GM15510 (cell line): ENCODE results near the gene DAZAP2.

Experiments used
- POLR2A ChIP-seq: IDR thresholded peaks from 3 replicates; pipeline ENCODE4 v1.6.1; 2011; ENCODE audit warnings: borderline replicate concordance; ENCODE audit not compliant: insufficient read length; ENCODE audit errors: extremely low read depth

DAZAP2 gene

DNA sequence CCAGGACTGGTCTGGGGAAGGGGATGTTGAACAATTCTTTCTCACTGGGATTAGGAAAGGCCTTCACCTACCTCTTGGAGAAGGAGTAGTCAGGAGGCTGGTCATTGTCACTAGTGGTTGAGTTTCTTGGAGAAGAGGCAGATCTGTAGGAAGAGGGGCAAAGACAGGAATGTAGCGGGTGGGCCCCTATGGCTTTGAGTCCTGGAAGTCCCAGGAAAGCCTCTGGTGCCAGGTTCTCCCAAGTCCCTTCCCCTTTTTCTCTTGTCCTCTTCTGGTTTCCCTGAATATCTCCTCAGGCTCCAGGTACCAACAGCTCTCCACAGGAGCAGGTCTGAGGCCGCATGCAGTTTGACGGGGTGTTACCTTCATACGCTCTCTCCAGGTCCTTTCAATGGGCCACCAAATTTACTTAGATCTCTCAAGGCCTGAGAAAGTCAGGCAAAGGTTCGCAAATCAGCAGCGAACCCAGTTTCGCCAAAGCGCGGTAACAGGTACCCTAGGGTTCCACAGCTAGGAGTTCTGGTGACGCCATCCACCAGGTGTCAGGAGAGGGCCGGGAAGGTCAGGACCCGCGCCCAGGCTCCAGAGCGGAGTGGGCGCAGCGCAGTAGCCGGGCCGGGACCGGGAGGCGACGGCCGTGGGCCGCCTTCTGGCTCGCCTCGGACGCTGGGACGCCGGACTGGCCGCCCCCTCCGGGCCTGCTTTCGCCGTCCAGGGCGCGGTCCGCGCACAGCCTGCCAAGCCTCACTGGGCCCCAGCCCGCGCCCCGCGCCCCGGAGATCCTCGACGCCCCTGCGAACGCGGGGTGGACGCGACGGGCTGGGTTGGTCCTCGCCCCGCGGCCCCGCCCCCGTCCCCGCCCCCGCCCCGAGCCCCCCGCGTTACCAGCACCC lies 30.8 kb downstream of the DAZAP2 start:
- TF ChIP-seq POLR2A, result no peak

DNA sequence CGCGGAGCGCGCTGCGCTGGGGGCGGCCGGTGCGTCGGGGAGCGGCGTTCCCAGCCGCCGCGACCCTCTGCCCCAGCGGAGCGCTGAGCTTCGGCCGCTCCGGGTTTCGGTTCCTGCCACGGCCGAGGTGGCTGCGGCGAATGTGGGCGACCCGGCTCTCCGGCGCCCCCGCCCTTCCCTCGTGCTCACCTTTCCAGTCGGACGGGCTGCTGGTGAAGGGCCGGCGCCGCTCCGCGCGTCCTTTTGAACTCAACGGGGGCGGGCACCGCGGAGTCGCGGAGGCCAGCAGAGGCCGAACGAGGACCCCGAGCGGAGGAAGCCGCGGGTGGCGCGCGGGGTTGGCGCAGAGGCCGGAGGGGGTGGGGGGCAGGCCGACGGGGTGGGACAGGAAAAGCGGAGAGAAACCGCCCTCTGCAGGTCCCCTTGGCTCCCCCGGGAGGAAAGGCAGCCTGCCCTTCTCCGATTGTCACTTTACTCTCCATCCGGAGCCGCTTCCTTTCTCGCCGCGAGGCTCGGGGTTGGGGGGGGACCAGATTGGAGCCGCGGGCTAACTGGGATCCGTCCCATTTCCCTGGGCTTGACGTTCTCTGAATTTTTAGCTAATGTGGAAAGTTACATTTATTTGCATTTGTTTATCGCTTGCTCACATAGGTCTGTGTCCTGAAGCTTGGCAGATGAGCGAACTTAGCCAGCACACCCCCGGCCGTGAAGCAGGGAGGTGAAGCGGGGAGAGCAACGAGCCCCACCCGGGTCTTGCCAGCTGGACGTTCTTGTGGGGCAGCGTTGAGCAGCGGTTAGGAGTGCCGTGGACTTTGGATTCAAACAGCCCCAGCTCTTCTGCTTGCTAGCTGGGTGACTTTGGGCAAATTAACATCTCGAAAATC lies 31.7 kb downstream of the DAZAP2 start, which contains the start of gene SMAGP:
Gene SMAGP, minus strand, starts transcription at position 349 of the 884 bp plus-strand sequence. CDS start 1,137 bp downstream, outside the sequence.
- TF ChIP-seq POLR2A, result no peak

GRCh38 chr12:51270951-51271518 lies 32.4 kb downstream of the DAZAP2 start:
- TF ChIP-seq POLR2A, result no peak

DNA sequence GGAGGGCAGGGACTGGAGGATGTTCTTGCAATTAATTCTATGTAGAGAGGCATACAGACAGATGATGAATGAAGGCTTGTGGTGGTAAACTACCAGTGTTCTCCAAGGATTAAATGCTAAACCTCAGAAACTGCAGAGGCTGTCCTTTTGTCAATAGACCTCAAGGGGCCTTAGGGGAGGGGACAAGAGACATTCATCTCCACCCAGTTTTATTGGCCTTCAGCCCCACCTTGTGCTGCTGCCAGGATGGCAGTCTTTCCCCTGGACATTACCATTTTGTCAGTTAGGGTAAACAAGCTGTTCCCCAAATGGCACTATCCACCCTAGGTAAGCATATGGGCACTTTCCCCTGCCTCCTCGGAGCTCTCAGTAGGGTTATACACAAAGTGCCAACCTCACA lies 36.5 kb downstream of the DAZAP2 start:
- TF ChIP-seq POLR2A, result no peak

DNA sequence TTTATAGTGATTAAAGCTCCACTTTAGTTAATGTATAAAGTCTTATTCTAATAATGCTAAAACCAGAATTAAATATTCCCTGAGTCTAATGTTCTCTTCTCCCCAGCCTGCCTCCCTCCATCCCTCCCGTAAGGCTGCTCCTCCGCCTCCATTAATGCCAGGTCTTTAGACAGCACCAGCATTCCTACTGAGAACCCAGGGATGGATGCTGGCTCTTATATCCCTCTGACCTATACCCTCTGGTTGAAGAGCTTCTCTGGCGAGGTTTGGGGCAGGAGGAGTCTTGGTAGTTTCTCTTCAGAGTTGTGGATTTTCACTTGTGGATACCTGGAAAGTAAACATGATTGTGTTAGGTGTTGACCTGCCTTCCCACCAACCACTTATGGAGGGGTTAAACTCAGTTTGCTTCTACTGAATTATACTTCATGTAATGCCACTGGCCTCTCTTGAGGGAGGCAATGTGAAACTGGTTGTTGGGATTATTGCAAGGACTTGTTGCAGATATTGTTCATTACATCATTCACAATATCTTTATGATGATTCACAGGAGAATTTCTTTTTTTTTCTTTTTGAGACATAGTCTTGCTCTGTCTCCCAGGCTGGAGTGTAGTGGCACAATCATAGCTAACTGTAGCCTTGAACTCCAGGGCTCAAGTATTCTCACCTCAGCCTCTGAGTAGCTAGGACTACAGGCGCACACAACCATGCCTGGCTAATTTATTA lies 42.7 kb downstream of the DAZAP2 start:
- TF ChIP-seq POLR2A, result no peak

GRCh38 chr12:51285843-51286242 lies 47.2 kb downstream of the DAZAP2 start:
- TF ChIP-seq POLR2A, result no peak
